HCT116 (cell line): ENCODE data around the gene GDNF. TPM values are rescaled to one million over a fixed set of nuclear protein-coding genes. Genes with fewer than 3 reads are reported as not detected.

ENCODE experiments used
- ATAC-seq: fragments of 200-7000 bp; cut with Tn5 transposase; 2 replicates; pipeline ENCODE4 v1.9.1; 2020; ENCODE audit warnings: mild to moderate bottlenecking, moderate library complexity
- BruUV-seq: library from RNA; stranded (reverse); fragments of 400-500 nt; replicated peaks from 2 replicates; lab custom pipeline; 2021; lab: Mats Ljungman, UMichigan
- CTCF ChIA-PET: fragments of 300-600 bp; sonication (Branson Sonifier 250); formaldehyde crosslinking; loops from one replicate; lab custom pipeline; 2021; ENCODE audit warnings: antibody characterized with exemption; lab: Charles Lee
- POLR2A ChIA-PET: fragments of 300-600, 350-600 bp; sonication (Branson Sonifier 250); formaldehyde crosslinking; loops from one replicate; lab custom pipeline; 2021; ENCODE audit warnings: antibody characterized with exemption; lab: Charles Lee
- RAD21 ChIA-PET, 2 experiments: fragments of 300-600 bp; sonication (Branson Sonifier 250); formaldehyde crosslinking; loops; one replicate each; lab custom pipeline; 2023; ENCODE audit warnings: low total read pairs in 2 of 2; ENCODE audit not compliant: uncharacterized antibody in 2 of 2, unreplicated experiment in 2 of 2, low non-redundant PET in 1 of 2; lab: Charles Lee
- DNase-seq: peaks from one replicate; pipeline ENCODE4 v3.0.0-alpha.2; 2010; ENCODE audit warnings: low read depth, low spot score
- H2AFZ ChIP-seq: fragments of 200-600 bp; shearing (Covaris generic), sonication (generic); 2 replicates; pipeline ENCODE4 v1.6.1; 2017; ENCODE audit warnings: low read depth, mixed run types, mixed read lengths, antibody characterized with exemption, low read length; ENCODE audit not compliant: poor library complexity, severe bottlenecking
- H3K27ac ChIP-seq: 2 replicates; pipeline ENCODE4 v1.5.1; 2012; ENCODE audit warnings: low read depth, low read length
- H3K27me3 ChIP-seq: fragments of 200-600 bp; sonication (generic); 2 replicates; pipeline ENCODE4 v1.6.1; 2016; ENCODE audit warnings: mixed run types, low read length, mixed read lengths; ENCODE audit not compliant: insufficient read depth
- H3K36me3 ChIP-seq, 2 experiments: fragments of 200-500 bp in 1 of 2; fragments of 200-600 bp in 1 of 2; sonication (Bioruptor generic) in 1 of 2; sonication (generic) in 1 of 2; 2 replicates each; pipeline versions ENCODE4 v1.5.1 to v1.6.1; 2014 to 2016; ENCODE audit warnings: low read length in 2 of 2, inconsistent platforms in 1 of 2, mixed read lengths in 1 of 2, mixed run types in 1 of 2; ENCODE audit not compliant: insufficient read depth in 2 of 2, control insufficient read depth in 1 of 2
- H3K4me1 ChIP-seq, 2 experiments: fragments of 200-600 bp in 1 of 2; sonication (generic) in 1 of 2; 2 replicates each; pipeline versions ENCODE4 v1.5.1 to v1.6.1; 2012 to 2017; ENCODE audit warnings: low read length in 2 of 2, inconsistent platforms in 1 of 2, mild to moderate bottlenecking in 1 of 2, mixed read lengths in 1 of 2, mixed run types in 1 of 2, moderate library complexity in 1 of 2; ENCODE audit not compliant: insufficient read depth in 2 of 2, control insufficient read depth in 1 of 2
- H3K4me2 ChIP-seq: fragments of 200-600 bp; sonication (generic); 2 replicates; pipeline ENCODE4 v1.6.1; 2017; ENCODE audit warnings: mixed run types, low read length, mixed read lengths
- H3K4me3 ChIP-seq, 2 experiments: fragments of 200-600 bp in 1 of 2; sonication (generic) in 1 of 2; replicated peaks in 1 of 2; 2 replicates each; pipeline ENCODE4 v1.5.1; 2011 to 2016; ENCODE audit warnings: low read length in 2 of 2, control low read depth in 1 of 2, low read depth in 1 of 2, mild to moderate bottlenecking in 1 of 2, mixed read lengths in 1 of 2, mixed run types in 1 of 2
- H3K79me2 ChIP-seq: fragments of 200-600 bp; sonication (generic); 2 replicates; pipeline ENCODE4 v1.6.1; 2017; ENCODE audit warnings: mild to moderate bottlenecking, mixed run types, low read length, moderate library complexity, mixed read lengths; ENCODE audit not compliant: insufficient read depth
- H3K9ac ChIP-seq: fragments of 200-600 bp; sonication (generic); 2 replicates; pipeline ENCODE4 v1.6.1; 2016; ENCODE audit warnings: low read length, mixed read lengths
- H3K9me2 ChIP-seq: fragments of 200-600 bp; sonication (generic), shearing (Covaris generic); 2 replicates; pipeline ENCODE4 v1.6.1; 2017; ENCODE audit warnings: mixed run types, mild to moderate bottlenecking, moderate library complexity; ENCODE audit not compliant: insufficient read depth
- H3K9me3 ChIP-seq, 2 experiments: fragments of 200-500 bp in 1 of 2; fragments of 200-600 bp in 1 of 2; sonication (Bioruptor generic) in 1 of 2; sonication (generic) in 1 of 2; 2 replicates each; pipeline ENCODE4 v1.6.1; 2014 to 2017; ENCODE audit warnings: low read length in 2 of 2, mixed read lengths in 2 of 2, inconsistent platforms in 1 of 2, low read depth in 1 of 2, mild to moderate bottlenecking in 1 of 2, mixed run types in 1 of 2, moderate library complexity in 1 of 2; ENCODE audit not compliant: control insufficient read depth in 1 of 2, insufficient read depth in 1 of 2
- H4K20me1 ChIP-seq: fragments of 200-600 bp; sonication (generic), shearing (Covaris generic); 2 replicates; pipeline ENCODE4 v1.6.1; 2017; ENCODE audit warnings: mixed run types, mild to moderate bottlenecking, moderate library complexity; ENCODE audit not compliant: insufficient read depth
- CBX3 ChIP-seq: IDR thresholded peaks from 2 replicates; pipeline ENCODE4 v1.6.1; 2012; ENCODE audit warnings: low read depth
- EZH2 ChIP-seq: fragments of 200-600 bp; sonication (generic); IDR thresholded peaks from 2 replicates; pipeline ENCODE4 v1.6.1; 2017; ENCODE audit warnings: antibody characterized with exemption, mixed run types
- POLR2A ChIP-seq: IDR thresholded peaks from 2 replicates; pipeline ENCODE4 v1.7.0; 2011; ENCODE audit warnings: borderline replicate concordance; ENCODE audit not compliant: insufficient read depth, insufficient read length; ENCODE audit errors: extremely low read depth
- POLR2AphosphoS5 ChIP-seq: IDR thresholded peaks from 2 replicates; pipeline ENCODE4 v1.6.1; 2011; ENCODE audit warnings: mild to moderate bottlenecking, low read depth, low read length, moderate library complexity
- SP1 ChIP-seq: IDR thresholded peaks from 2 replicates; pipeline ENCODE4 v1.6.1; 2012; ENCODE audit warnings: low read depth
- intact Hi-C: fragments of 100-400 bp; cut with micrococcal nuclease; formaldehyde crosslinking; loops from 2 replicates; pipeline ENCODE4 v1.10.0; 2022
- total RNA-seq: library from RNA; stranded (reverse); gene quantifications from one replicate; pipeline ENCODE4 v1.2.1, GENCODE V29; 2021; ENCODE audit not compliant: unreplicated experiment
- TF ChIP-seq, protein P1 (sequence below): IDR thresholded peaks from 2 replicates; pipeline ENCODE4 v1.6.1; 2012
- TF ChIP-seq, protein P2 (sequence below): IDR thresholded peaks from 2 replicates; pipeline ENCODE4 v1.6.1; 2012; ENCODE audit warnings: low read depth
- TF ChIP-seq, protein P3 (sequence below): IDR thresholded peaks from 2 replicates; pipeline ENCODE4 v1.6.1; 2012

Gene GDNF
- total RNA-seq, 1 experiment from 2014 or later = not detected

DNA sequence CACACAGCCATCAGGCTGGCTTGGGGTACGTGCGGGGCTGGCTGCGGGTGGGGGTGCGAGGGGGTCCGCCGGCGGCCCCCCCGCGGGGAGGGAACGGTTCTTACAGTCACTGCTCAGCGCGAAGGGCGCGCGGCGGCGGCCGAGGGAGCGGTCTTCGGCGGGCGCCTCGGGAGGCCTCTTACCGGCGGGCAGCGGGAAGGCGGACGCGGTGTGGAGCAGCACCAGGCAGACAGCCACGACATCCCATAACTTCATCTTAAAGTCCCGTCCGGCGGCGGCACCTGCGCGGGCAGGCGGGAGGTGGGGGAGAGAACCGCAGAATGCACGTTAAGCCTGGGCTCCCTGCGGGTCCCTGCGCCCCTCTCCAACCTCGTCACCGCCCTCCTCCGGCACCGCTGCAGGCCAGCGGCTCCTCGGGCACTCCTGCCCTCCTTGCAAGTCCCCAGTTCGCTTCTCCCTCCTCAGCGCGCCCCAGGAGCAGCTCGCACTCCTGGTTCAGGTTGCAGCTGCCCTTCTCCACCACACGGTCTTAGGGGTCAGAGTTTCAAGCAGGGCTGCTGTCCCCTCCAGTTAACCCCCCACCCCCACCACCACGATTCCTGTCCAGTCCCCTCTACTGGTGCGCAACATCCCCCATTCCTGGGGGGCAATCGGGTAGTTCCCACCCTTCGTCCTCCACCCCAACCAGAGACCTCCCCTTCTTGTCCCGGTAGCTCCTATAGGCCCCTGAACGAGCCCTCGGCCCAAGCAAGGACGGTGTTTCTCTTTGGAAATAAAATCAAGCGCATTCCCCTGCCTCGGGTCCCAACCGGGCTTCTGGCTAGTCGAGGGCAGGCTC, 5.1 kb downstream of the GDNF start:
- no peak overlapping the region for H3K4me2 ChIP-seq
- DNase-seq (no peak), ATAC-seq (no peak)
- no peaks in the 10 kb centered on the region for H4K20me1 ChIP-seq
- H3K27ac ChIP-seq = no peak overlapping the region
- no peaks in the 10 kb centered on the region for H3K9me3 ChIP-seq
- H3K79me2 ChIP-seq = no peaks in the 10 kb centered on the region
- ChIA-PET CTCF (no interaction called here), POLR2A (no interaction called here), RAD21 (no interaction called here)
- no peaks in the 10 kb centered on the region for H3K36me3 ChIP-seq
- H3K4me3 ChIP-seq = no peak overlapping the region
- no peaks in the 10 kb centered on the region for H3K9me2 ChIP-seq
- H2AFZ ChIP-seq = no peak overlapping the region
- no peak overlapping the region for H3K9ac ChIP-seq
- no TSS peak for BruUV-seq
- TF ChIP-seq EZH2 (no peak), SP1 (no peak), POLR2AphosphoS5 (no peak), POLR2A (no peak), CBX3 (no peak)
- TF ChIP-seq, protein P1, sequence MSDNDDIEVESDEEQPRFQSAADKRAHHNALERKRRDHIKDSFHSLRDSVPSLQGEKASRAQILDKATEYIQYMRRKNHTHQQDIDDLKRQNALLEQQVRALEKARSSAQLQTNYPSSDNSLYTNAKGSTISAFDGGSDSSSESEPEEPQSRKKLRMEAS = no peak
- TF ChIP-seq, protein P2, sequence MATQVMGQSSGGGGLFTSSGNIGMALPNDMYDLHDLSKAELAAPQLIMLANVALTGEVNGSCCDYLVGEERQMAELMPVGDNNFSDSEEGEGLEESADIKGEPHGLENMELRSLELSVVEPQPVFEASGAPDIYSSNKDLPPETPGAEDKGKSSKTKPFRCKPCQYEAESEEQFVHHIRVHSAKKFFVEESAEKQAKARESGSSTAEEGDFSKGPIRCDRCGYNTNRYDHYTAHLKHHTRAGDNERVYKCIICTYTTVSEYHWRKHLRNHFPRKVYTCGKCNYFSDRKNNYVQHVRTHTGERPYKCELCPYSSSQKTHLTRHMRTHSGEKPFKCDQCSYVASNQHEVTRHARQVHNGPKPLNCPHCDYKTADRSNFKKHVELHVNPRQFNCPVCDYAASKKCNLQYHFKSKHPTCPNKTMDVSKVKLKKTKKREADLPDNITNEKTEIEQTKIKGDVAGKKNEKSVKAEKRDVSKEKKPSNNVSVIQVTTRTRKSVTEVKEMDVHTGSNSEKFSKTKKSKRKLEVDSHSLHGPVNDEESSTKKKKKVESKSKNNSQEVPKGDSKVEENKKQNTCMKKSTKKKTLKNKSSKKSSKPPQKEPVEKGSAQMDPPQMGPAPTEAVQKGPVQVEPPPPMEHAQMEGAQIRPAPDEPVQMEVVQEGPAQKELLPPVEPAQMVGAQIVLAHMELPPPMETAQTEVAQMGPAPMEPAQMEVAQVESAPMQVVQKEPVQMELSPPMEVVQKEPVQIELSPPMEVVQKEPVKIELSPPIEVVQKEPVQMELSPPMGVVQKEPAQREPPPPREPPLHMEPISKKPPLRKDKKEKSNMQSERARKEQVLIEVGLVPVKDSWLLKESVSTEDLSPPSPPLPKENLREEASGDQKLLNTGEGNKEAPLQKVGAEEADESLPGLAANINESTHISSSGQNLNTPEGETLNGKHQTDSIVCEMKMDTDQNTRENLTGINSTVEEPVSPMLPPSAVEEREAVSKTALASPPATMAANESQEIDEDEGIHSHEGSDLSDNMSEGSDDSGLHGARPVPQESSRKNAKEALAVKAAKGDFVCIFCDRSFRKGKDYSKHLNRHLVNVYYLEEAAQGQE = no peak
- TF ChIP-seq, protein P3, sequence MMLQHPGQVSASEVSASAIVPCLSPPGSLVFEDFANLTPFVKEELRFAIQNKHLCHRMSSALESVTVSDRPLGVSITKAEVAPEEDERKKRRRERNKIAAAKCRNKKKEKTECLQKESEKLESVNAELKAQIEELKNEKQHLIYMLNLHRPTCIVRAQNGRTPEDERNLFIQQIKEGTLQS = no peak
- H3K27me3 ChIP-seq = no peaks in the 10 kb centered on the region
- intact Hi-C loops = loop anchor here (5.0 kb wide), 1 partner anchor 422 kb away; no protein-coding TSS in a partner anchor
- H3K4me1 ChIP-seq = peaks cover 2 to 6% of the 10 kb centered on the region in 2 experiments; a peak in 2 of 4 replicates
